22Rv1 (cell line): Measurements from ENCODE around the gene PLEKHS1.

Experiments used
- ZFX ChIP-seq: fragments of 450-650 bp; IDR thresholded peaks from 2 replicates; pipeline ENCODE4 v1.6.1; 2017; ENCODE audit warnings: antibody characterized with exemption, borderline replicate concordance
- TF ChIP-seq, protein P1 (sequence below): fragments of 450-650 bp; IDR thresholded peaks from 2 replicates; pipeline ENCODE4 v1.5.1; 2017; ENCODE audit warnings: mild to moderate bottlenecking

DNA sequence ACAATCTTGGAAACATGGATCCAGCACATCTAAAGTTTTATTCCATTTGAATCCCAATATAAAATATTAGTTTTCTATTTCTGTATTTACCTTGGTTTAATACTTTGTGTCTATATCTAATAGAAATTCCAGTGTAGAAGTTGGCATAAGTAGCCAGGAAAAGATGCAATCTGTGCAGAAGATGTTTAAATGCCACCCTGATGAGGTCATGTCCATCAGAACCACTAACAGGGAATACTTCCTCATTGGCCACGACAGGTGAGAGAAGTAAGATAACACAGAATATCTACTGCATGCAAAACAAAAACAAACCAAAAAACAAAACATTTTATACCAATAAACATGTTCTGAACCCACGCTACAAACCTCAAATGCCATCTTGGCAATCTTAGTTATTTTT, 15.7 kb downstream of the PLEKHS1 start:
- TF ChIP-seq, protein P1, sequence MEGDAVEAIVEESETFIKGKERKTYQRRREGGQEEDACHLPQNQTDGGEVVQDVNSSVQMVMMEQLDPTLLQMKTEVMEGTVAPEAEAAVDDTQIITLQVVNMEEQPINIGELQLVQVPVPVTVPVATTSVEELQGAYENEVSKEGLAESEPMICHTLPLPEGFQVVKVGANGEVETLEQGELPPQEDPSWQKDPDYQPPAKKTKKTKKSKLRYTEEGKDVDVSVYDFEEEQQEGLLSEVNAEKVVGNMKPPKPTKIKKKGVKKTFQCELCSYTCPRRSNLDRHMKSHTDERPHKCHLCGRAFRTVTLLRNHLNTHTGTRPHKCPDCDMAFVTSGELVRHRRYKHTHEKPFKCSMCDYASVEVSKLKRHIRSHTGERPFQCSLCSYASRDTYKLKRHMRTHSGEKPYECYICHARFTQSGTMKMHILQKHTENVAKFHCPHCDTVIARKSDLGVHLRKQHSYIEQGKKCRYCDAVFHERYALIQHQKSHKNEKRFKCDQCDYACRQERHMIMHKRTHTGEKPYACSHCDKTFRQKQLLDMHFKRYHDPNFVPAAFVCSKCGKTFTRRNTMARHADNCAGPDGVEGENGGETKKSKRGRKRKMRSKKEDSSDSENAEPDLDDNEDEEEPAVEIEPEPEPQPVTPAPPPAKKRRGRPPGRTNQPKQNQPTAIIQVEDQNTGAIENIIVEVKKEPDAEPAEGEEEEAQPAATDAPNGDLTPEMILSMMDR: no peak
- no peak for TF ChIP-seq ZFX
